Measurements from ENCODE around the gene LRRC14B.

The LRRC14B gene

DNA sequence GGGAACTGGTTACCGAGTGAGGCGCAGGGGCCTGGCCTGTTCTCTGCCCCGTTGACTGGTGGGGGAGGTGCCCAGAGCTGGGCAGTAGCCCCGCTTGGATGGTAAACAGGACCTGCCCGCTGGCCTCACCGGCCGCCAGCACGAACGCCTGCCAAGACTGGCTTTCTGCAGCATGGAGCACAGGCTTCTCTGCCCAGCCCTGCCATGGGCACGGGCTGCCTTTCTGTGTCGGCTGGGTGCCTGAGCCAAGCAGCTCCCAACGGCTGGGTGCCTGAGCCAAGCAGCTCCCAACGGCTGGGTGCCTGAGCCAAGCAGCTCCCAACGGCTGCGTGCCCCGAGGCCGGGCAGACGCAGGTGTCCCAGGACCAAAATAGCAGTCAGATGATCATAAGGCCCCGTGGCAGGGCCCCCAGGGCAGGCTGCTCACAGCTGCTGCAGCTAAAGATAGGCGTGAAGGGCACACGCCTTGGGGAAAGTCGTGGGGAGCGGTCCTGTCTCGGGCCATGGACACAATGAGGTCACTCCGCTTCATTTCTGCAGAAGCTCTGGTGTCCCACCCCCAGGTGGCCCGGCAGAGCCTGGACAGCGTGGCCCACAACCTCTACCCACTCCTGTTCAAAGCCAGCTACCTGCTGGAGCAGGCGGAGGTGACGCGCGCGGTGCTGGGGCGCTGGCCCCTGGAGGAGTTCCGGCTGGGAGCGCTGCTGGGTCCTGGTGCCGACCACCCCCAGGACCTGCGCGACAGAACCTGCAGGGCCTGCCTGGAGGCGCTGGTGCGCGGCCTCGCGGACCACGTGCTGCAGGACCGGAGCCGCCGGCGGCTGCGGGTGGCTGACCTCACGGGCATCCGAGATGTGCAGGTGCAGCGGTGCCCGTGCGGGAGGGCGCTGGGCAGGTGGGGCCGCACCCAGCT lies at the start of gene LRRC14B:
Gene LRRC14B (plus strand): TSS at position 460 of the 913 bp plus-strand sequence. CDS start 44 bp downstream, at position 504.
- DNase-seq: no peak

DNA sequence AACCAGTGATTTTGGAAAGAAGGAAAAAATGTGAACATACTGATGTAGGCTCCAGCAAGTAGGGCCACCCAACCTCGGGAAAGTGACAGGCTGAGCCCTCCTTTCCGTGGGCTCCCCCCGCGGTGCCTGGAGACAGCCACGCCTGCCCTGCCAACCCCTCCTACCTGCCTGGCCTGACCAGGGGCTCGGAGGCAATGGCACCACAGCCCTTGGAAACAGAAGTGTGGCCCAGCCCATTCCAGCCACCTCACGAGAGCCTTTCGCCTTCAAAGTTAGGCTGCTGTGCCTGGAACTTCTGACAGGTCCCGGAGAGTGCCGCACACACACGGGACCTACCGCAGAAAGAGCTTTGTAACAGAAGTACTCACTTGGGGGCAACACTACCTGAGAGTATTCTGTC lies 49.5 kb upstream of the LRRC14B start:
- no peak for DNase-seq

DNA sequence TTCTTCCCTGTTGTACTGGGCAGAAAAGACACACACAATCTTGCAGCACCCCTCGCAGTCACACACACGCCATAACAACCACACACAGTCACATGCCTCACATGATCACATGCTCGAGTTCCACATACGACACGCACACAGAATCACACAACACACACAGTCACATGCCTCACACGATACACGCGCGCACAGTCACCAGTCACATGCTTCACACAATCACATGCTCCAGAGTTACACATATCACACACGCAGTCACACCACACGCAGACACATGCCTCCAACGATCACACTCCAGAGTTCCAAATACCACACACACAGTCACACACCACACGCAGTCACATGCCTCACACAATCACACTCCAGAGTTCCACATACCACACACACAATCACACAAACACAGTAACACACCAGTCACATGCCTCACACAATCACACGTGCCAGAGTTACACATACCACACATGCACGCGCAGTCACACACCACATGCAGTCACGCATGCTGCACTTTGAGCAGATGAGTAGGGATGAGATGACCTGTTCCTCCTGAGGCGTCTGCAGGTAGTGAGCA lies 49.0 kb upstream of the LRRC14B start:
- no peak for DNase-seq

DNA sequence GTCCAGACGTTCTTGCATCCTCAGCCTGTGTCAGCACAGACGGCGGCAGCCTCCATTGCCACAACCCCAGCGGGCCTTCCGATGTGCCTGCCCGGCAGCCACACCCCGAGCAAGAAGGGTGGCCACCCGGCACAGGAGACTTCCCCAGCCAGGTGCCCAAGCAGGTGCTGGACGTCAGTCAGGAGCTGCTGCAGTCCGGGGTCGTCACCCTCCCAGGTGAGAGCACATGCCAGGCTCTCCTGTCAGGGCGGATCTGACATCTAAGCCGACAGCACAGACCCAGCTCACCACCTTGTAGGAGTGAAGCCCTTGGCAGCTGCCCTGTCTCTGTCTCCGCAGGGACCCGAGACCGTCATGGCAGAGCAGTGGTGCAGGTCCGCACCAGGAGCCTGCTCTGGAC lies 48.3 kb upstream of the LRRC14B start:
- no peak for DNase-seq

DNA sequence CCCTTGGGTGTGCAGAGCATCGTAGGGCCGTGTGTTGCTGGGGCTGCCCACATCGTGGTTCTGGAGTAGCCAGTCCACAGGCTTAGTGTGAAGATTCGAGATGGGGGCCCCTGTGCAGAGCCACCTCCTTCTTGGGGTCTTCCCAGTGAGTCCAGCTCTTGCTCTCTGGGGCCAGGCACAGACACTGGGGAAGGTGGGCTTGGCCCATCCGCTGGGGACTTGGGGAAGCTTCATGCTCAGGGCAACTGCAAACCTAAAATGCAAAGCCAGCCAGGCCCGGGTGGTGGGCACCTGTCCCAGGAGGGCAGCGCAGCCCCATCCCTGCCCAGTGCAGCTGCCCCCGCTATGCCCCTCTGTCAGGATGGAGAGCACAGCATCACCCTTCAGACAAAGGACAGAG lies 46.4 kb upstream of the LRRC14B start:
- DNase-seq: no peak

DNA sequence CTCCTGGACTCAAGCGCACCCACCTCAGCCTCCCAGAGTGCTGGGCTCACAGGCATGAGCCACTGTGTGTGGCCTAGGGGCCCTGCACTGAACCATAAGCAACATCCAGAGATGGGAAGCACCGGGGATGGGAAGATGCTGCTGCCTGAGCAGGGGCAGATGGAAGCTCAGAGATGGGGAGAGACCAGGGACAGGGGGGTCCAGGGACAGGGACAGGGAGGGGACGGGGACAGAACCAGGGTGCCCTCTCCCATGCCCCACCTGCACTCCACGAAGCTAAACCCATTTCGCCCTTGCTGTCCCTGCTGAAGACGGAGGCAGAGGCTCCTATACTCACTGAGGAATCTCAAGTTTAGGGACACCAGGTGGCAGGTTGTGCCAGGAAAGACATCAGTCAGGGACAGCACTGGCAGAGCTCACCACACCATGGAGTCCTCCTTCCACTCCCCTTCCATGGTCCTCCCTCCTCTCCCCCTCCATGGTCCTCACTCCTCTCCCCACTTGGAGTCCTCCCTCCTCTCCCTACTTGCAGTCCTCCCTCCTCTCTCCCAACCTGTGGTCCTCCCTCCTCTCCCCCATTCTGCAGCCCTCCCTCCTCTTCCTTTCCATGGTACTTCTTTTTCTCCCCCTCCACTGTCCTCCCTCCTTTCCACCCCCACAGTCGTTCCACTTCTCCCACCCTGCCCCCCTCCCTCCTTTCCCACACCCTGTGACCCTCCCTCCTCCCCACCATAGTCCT lies 45.5 kb upstream of the LRRC14B start:
- DNase-seq: no peak

DNA sequence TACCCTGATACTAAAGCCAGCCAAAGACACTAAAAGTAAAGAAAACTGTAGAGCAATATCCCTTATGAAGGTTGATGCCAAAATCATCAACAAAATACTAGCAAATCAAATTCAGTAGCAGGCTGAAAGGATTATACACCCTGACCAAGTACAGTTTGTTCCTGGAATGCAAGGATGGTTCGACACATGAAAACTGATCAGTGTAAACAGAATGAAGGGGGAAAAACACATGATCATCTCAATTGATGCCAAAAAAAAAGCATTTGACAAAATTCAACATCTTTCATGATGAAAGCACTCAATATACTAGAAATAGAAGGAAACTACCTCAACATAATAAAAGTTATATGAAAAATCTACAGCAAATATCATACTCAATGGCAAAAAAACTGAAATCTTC lies 43.5 kb upstream of the LRRC14B start:
- DNase-seq: no peak

DNA sequence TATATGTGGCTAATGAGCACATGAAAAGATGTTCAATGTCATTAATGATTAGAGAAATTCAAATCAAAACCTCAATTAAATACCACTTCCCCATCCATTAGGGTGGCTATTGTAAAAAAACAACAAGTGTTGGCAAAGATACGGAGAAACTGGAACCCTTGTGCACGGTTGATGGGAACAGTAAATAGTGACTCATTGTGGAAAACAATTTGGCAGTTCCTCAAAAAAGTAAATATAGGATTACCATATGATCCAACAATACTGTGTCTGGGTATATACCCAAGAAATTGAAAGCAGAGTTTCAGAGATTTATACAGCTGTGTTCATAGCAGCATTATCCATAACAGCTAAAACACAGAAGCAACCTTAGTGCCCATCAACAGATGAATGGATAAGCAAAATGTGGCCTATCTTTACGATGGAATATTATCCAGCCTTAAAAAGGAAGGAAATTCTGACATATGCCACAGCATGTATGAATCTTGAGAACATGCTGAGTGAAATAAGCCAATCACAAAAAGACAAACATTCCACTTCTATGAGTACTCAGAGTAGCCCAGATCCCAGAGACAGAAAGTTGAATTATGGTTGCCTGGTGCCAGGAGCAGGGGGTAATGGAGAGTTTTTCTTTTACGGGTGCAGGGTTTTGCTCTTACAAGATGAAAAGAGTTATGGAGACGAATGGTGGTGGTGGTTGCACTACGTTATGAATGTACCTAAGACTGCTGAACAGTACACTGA lies 41.4 kb upstream of the LRRC14B start:
- no peak for DNase-seq

DNA sequence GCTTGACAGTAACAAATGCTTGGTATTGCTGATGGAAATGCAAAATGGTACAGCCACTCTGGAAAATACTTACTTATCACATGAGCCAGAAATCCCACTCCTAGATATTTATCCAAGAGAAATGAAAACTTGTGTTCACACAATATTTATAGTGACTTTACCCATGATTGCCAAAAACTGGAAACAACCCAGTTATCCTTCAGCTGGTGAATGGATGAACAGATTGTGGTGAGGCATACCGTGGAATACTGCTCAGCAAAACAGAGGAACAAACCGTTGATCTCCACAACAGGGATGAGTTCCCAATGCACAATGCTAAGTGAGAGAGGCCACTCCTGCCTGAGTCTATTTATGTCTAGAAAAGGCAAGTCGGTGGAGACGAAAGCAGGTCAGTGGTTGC lies 40.5 kb upstream of the LRRC14B start:
- DNase-seq: no peak

DNA sequence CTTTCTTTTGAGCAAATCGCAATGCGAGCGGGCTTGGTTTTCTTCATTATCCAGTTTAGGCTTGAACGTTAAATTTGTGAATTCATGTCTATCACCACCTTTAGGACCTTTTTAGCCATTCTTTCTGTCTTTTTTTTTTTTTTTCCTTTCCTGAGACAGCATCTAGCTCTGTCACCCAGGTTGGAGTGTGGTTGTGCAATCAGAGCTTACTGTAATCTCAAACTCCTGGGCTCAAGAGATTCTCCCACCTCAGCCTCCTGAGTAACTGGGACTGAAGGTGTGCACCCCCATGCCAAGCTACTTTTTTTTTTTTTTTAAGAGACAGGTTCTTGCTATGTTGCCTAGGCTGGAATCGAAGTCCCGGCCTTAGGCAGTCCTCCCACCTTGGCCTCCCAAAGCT lies 39.2 kb upstream of the LRRC14B start:
- no peak for DNase-seq

DNA sequence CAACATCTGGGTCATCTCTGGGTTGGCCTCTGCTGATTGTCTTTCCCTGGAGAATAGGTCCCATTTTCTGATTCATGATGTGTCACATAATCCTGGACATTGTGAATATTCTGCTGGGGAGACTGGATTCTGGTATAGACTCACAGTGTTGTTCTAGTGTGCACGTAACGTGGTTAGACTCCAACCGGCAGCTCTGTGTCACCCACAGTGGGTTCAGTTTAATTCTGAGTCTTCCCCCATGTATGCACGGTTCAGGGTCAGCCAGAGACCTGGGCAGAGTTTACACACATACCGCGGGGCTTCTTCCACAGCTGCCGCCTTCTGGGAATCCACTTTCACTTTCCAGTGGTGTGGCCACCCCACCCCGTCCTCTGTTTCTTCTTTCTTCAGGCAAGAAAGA lies 38.0 kb upstream of the LRRC14B start:
- no peak for DNase-seq

DNA sequence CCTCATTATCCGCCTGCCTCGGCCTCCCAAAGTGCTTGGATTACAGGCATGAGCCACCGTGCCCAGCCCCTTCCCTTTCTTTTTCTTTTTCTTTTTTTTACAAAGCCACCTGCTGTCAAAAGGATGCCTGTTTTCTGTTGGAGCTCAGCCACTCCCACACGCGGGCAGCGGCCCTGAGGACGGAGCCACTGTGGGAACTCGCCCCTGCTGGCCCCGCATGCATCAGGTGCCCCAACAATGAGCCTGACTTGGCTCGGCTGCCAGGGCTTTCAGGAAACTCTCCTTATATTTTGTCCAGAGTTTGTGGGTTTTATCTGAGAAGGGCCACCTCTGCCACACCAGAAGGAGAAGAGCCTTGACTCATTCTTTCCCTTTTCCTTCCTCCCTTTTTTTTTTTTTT lies 37.1 kb upstream of the LRRC14B start:
- DNase-seq: no peak

DNA sequence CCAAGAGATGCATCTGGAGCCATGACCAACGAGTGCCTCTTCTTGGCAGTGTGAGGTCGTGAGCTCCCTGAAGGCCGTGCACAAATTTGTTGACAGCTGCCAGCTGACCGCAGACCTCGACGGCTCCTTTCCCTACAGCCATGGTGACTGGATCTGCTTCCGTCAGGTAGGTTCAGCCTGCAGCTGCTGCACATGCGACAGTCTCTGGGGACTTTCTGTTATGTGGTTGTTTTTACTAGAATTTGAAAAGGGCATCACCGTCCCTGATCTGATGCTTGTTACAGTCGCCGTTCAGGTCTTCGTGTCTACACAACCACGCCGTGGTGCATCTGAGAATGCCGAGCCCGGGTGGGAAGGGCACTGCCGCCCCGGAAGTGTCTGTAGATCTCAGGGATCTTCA lies 36.5 kb upstream of the LRRC14B start:
- no peak for DNase-seq

DNA sequence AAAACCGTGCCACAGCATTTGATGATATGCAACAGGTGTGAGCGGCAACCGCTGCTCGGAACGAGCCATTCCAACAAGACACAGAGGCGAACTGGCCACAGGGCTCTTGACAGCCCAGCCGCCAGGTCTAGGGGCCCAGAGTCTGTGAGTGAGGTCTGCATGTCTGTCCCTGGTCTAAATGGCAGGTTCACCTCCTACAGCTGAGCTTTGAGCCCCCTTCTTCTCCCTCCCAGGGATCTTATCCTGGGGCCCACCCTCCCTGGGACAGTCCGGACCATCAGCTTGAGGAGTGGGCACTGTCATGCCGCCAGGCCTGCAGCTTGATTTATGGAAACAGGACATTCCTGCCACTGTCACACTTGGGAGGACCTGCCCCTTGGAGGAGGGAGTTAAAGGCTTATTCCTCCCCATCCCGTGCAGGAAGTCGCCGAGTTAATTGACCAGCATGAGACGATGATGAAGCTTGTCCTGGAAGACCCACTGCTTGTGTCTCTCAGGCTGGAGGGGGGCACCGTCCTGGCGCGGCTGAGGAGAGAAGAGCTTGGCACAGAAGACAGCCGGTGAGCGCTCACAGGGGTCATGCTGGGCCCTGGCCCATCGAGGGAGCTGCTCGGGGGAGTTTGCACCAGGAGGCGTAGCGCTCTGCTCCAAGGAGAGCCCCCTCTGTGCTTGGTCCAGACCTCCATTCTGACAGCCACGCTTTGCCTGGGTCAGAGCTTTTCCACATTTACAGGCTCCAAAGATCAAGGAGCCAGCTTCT lies 35.5 kb upstream of the LRRC14B start:
- no peak for DNase-seq

DNA sequence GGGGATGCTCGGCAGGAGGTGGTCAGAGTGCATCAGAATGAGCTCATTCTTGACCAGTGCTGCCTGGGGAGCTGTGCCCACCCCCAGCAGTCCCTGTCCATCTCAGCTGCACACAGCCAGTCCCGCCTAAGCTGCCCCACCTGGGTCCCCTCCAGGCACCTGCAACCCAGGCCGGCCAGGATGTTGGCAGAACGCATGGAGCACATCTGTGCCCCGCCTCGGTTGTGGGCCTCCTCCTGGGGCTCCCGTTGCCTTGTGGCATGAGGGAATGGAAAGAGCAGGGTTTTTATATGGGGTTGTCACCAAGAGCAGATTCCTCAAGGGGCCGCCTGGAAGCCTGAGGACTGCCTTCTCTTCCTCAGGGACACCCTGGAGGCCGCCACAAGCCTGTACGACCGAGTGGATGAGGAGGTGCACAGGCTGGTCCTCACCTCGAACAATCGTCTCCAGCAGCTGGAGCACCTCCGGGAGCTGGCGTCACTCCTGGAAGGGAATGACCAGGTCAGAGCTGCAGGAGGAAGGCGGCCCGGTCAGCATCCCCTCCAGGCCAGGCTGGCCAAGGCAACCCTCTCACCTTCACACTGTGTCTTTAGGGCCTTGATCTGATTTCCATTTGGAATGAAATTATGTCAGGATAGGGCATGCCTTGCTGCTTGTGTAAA lies 34.8 kb upstream of the LRRC14B start:
- no peak for DNase-seq

DNA sequence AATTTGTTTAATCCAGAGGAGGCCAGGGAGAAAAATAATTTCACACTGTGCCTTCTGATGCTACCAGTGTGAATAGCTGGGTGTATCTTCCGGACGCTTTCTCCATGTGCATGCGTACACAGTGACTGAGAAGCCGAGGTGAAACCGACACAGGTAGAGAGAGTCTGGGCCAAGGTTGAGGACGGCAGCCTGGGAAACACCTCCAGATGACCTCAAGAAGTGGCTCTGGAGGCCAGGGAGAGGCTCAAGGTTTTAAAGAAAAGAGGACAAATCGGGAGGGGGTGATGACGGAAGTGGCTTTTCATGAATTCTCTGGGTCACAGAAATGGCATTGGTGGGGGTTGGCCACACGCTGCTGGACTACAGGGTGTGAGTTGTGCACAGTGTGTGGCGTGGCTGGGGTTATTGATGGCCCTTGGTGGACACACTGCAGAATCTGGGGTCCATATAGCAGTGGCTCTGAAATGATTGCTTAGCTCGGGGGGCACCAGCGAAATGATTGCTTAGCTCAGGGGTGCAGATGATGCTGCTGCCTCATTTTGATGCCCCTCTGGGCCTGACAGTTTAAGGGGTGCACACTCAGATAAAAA lies 34.1 kb upstream of the LRRC14B start:
- no peak for DNase-seq

DNA sequence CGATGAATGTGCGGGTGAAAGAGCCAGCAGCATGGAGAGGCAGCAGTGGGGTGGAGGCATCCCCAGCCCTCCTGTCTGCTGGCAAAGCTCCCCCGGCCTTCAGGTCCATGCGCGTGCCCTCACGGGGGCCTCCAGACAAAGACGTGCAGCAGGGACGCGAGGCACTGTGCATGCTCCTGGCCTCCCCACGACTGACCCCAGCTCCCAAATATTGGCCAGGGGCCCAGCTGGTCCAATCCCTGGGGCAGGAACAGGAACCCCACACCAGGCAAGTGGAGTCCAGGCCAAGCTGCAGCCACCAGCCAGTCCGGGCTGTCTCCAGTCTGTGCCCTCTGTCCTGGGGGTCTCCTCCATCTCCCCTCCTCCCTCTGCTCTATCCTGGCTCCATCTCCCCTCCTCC lies 33.5 kb upstream of the LRRC14B start:
- DNase-seq: no peak

DNA sequence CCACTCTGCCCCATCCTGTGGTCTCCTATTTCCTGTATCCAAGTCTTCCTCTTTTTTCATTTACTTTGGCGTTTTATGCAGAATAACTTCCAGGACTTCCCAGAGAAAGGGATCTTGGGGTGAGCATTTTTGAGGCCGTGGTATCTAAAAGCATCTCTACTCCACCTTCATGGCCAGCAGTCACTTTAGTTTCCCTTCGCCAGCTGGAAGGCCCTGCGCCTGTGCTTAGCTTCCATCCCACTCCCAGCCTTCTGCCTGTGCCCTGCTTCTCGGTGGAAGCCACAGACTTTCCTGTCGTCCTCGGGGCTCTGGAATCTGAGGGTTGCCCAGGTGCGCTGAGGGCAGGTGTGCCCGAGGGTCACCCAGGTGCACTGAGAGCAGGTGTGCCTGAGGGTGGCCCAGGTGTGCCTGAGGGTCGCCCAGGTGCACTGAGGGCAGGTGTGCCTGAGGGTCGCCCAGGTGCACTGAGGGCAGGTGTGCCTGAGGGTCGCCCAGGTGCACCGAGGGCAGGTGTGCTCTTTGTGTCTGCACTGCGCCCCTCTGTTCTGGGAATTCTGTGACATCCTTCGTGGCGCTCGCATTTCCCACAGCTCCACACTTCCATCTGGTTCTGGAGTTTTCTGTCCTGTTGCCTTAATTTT lies 32.4 kb upstream of the LRRC14B start:
- no peak for DNase-seq

DNA sequence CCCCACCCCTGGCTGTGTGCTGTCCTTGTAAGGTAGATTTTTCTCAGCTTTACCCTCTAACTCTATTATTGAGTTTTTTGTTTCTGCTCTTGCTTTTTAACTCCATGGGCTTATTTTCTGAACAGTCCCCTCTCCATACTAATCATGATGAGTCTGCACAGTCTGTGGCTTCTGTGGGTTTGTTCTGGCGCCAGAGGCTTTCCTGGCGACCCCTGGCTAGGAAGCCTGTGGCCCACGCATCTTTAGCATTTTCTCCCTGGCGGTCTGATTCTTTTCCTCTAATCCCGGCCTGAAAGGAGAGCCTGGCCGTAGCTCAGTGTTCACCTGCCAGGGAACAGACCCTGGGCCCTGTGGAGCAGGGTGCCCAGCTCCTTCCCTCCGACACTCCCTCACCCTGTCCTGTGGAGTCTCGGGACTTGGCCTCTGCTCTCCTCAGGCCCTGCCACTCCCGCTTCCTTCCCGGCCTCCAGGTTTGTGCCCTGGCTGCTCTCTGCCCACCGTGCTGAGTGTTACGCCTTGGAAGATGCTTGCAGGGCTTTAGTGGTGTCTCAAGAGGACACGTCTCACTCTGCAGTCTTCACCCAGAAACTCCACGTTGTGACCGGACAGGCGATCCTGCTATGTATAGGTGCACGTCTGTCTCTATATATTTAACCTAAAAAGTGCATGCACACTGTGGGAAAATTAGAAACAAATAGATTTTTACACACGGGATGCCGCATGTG lies 31.7 kb upstream of the LRRC14B start:
- DNase-seq: no peak

DNA sequence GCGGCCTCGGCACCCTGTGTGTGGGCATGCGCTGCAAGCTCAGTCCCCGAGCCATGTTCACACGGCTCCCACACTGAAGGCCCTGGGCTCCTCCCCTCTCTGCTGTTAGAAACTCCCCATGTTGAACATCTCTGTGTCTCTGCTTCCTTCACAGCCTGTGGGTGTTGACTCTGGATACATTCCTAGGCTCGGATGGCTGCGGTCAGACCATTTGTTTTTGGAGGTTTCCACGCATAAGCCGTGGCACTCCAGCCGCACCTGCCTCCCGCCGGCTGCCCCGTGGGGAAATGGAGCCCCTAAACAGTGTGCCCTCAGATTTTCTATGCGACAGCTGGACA lies 31.2 kb upstream of the LRRC14B start:
- no peak for DNase-seq
